A673 (cell line): ENCODE data around the gene NEK9. TPM values are rescaled to one million over a fixed set of nuclear protein-coding genes. Genes with fewer than 3 reads are reported as not detected.

ENCODE experiments used
- BruUV-seq: library from RNA; stranded (reverse); fragments of 400-500 nt; replicated peaks from 2 replicates; lab custom pipeline; 2021; lab: Mats Ljungman, UMichigan
- CTCF ChIA-PET: fragments of 300-600 bp; sonication (Branson Sonifier 250); formaldehyde crosslinking; loops from one replicate; lab custom pipeline; 2022; ENCODE audit warnings: antibody characterized with exemption; lab: Charles Lee
- POLR2A ChIA-PET: fragments of 300-600 bp; sonication (Branson Sonifier 250); formaldehyde crosslinking; loops from one replicate; lab custom pipeline; 2022; ENCODE audit warnings: antibody characterized with exemption; ENCODE audit not compliant: low non-redundant PET; lab: Charles Lee
- DNase-seq: peaks from one replicate; pipeline ENCODE4 v3.0.0-alpha.2; 2015; ENCODE audit warnings: low spot score
- H3K27ac ChIP-seq: fragments of 200-600 bp; sonication (generic); 2 replicates; pipeline ENCODE4 v1.5.1; 2016; ENCODE audit warnings: mixed run types, low read depth, mild to moderate bottlenecking, mixed read lengths, antibody characterized with exemption, low read length; ENCODE audit not compliant: poor library complexity, severe bottlenecking
- H3K27me3 ChIP-seq: fragments of 200-600 bp; sonication (generic); replicated peaks from 2 replicates; pipeline ENCODE4 v1.6.1; 2017; ENCODE audit warnings: mixed run types, low read depth, mild to moderate bottlenecking, mixed read lengths, antibody characterized with exemption, low read length; ENCODE audit not compliant: insufficient read depth, poor library complexity
- H3K36me3 ChIP-seq: fragments of 200-600 bp; sonication (generic); 2 replicates; pipeline ENCODE4 v1.6.1; 2016; ENCODE audit warnings: mixed run types, mild to moderate bottlenecking, mixed read lengths, antibody characterized with exemption, low read length; ENCODE audit not compliant: insufficient read depth, poor library complexity, severe bottlenecking
- H3K4me1 ChIP-seq: fragments of 200-600 bp; sonication (generic); 2 replicates; pipeline ENCODE4 v1.6.1; 2017; ENCODE audit warnings: mixed run types, mild to moderate bottlenecking, mixed read lengths, antibody characterized with exemption, low read length; ENCODE audit not compliant: insufficient read depth, poor library complexity, severe bottlenecking
- H3K4me3 ChIP-seq: fragments of 200-600 bp; sonication (generic); 2 replicates; pipeline ENCODE4 v1.5.1; 2016; ENCODE audit warnings: low read depth, mixed run types, mild to moderate bottlenecking, mixed read lengths, low read length; ENCODE audit not compliant: poor library complexity, severe bottlenecking
- H3K9me3 ChIP-seq: fragments of 200-600 bp; sonication (generic); 2 replicates; pipeline ENCODE4 v1.6.1; 2016; ENCODE audit warnings: mixed run types, low read depth, mild to moderate bottlenecking, mixed read lengths, antibody characterized with exemption, low read length; ENCODE audit not compliant: poor library complexity, severe bottlenecking
- EZH2 ChIP-seq: fragments of 200-600 bp; sonication (generic); IDR thresholded peaks from 2 replicates; pipeline ENCODE4 v1.6.1; 2017; ENCODE audit warnings: borderline replicate concordance, low read depth, mild to moderate bottlenecking, mixed read lengths, antibody characterized with exemption, low read length; ENCODE audit not compliant: poor library complexity, severe bottlenecking
- intact Hi-C: fragments of 100-400 bp; cut with micrococcal nuclease; formaldehyde crosslinking; loops from one replicate; pipeline ENCODE4 v1.10.0; 2022; ENCODE audit not compliant: unreplicated experiment
- total RNA-seq: library from RNA; stranded (reverse); gene quantifications from 2 replicates; pipeline ENCODE4 v1.2.3, GENCODE V29; 2021
- TF ChIP-seq, protein P1 (sequence below): fragments of 300-800, 200-600 bp; sonication (generic); conservative IDR thresholded peaks from 2 replicates; pipeline ENCODE4 v1.5.1; 2017; ENCODE audit warnings: low read depth, mild to moderate bottlenecking, antibody characterized with exemption, low read length, moderate library complexity, mixed read lengths

NEK9 gene
- total RNA-seq, 1 experiment from 2014 or later: 75.8 TPM

DNA sequence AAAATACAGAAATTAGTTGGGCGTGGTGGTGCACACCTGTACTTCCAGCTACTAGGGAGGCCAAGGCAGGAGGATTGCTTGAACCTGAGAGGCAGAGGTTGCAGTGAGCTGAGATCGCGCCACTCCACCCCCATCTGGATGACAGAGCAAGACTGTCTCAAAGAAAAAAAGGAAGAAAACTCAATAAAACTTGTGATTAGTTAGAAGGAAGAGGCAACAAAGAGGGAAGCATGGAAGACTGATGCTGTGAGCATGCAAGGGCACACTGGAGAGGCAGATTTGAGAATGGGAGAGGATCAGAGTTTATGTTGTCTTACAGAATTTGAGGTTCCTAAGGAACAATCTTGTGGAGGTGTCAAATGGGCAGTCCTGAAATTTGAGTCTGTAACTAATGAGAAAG is 60.2 kb downstream of the NEK9 start:
- CTCF ChIA-PET: no interaction called here
- peaks cover 22% of the 10 kb centered on the region for H3K4me1 ChIP-seq
- DNase-seq: no peak
- TF ChIP-seq EZH2: no peak
- TF ChIP-seq, protein P1, sequence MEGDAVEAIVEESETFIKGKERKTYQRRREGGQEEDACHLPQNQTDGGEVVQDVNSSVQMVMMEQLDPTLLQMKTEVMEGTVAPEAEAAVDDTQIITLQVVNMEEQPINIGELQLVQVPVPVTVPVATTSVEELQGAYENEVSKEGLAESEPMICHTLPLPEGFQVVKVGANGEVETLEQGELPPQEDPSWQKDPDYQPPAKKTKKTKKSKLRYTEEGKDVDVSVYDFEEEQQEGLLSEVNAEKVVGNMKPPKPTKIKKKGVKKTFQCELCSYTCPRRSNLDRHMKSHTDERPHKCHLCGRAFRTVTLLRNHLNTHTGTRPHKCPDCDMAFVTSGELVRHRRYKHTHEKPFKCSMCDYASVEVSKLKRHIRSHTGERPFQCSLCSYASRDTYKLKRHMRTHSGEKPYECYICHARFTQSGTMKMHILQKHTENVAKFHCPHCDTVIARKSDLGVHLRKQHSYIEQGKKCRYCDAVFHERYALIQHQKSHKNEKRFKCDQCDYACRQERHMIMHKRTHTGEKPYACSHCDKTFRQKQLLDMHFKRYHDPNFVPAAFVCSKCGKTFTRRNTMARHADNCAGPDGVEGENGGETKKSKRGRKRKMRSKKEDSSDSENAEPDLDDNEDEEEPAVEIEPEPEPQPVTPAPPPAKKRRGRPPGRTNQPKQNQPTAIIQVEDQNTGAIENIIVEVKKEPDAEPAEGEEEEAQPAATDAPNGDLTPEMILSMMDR: no peak
- POLR2A ChIA-PET: no interaction called here
- intact Hi-C loops: loop anchor here (5.0 kb wide), 1 partner anchor 114 kb away; no protein-coding TSS in a partner anchor
- H3K9me3 ChIP-seq: no peaks in the 10 kb centered on the region
- no TSS peak for BruUV-seq
- no peak overlapping the region for H3K4me3 ChIP-seq
- no peak overlapping the region for H3K27ac ChIP-seq
- no peaks in the 10 kb centered on the region for H3K27me3 ChIP-seq
- H3K36me3 ChIP-seq: no peaks in the 10 kb centered on the region

DNA sequence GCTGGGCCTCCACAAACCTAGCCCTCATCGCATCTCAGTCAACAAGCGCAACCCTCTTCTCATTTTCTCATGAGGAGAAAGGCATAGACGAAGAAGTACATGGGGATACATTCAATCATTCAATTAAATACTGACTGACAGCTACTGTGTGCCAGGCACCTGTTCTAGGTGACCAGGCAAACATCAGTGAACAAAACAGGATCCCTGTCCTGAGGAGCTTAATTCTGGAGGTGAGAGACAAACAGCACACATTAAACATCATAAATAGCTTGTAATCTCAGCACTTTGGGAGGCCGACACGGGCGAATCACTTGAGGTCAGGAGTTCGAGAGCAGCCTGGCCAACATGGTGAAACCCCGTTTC is 62.7 kb downstream of the NEK9 start:
- TF ChIP-seq, protein P1: no peak
- TF ChIP-seq EZH2: no peak
- POLR2A ChIA-PET: no interaction called here

DNA sequence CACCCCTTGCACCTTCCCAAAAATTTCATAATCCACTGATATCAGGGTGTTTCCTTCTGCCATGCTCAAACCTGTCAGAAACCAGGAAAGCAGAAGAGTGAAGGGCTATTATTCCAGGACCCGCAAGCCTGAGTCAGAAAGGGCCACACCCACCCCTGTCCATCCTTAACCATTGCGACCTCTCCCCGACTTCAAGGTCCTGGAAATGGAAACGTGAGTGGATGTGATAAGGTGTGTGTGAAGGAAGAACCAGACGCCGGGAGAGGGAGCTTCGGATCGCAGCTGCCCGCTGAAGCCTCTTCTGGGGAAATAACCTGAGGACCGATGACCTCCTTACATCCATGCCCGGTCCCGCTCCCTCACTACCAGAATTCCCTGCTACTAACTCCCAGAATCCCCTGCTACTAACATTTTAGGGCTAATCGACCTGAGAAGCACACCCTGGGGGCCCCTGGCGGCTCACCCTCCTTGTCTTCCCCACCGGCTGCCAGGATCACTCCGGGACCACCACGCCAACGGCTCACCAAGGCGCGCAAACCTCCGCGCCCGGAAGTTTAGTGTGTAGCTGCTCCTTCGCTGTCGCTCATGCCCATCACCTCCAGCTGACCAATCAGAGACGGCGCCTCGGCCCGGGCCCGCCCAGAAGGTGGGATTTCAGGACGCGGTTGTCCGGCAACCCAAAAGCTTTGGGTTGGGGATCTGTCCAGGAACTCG is 63.2 kb downstream of the NEK9 start, which contains the start of gene ACYP1:
Gene ACYP1 (minus strand): TSS at position 534 of the 714 bp plus-strand sequence. CDS start 471 bp downstream, at position 63.
- DNase-seq: peak; percentile 95
- H3K36me3 ChIP-seq: peaks cover 19% of the 10 kb centered on the region
- no TSS peak for BruUV-seq
- POLR2A ChIA-PET: no interaction called here
- H3K27me3 ChIP-seq: no peaks in the 10 kb centered on the region
- intact Hi-C loops: no loop called here
- CTCF ChIA-PET: interaction anchor here (0.6 to 1.6 kb wide), 2 partner anchors 118 to 232 kb away, joined by 5 to 7 read pairs; no protein-coding TSS in a partner anchor
- H3K4me1 ChIP-seq: peaks cover 8% of the 10 kb centered on the region
- H3K9me3 ChIP-seq: peaks cover 8% of the 10 kb centered on the region
- no peak for TF ChIP-seq EZH2
- TF ChIP-seq, protein P1: no peak
- H3K4me3 ChIP-seq: peak within 1 kb of the TSS; percentile 71
- H3K27ac ChIP-seq: peak within 1 kb of the TSS; percentile 34

More for the DNA sequence above, 62.7 kb downstream of the NEK9 start:
- peaks cover 19% of the 10 kb centered on the region for H3K36me3 ChIP-seq
- peak overlapping the region; percentile 71 for H3K4me3 ChIP-seq
- intact Hi-C loops: no loop called here
- CTCF ChIA-PET: interaction anchor here (1.6 kb wide), 1 partner anchor 119 kb away, joined by 5 read pairs; no protein-coding TSS in a partner anchor
- H3K9me3 ChIP-seq: peaks cover 8% of the 10 kb centered on the region
- peaks cover 14% of the 10 kb centered on the region for H3K4me1 ChIP-seq
- no TSS peak for BruUV-seq
- DNase-seq: no peak
- no peaks in the 10 kb centered on the region for H3K27me3 ChIP-seq
- H3K27ac ChIP-seq: no peak overlapping the region
